Activated naive CD4-positive, alpha-beta T cell treated with Interleukin-2 at 50 U/mL for 16 hours (primary cell): ENCODE data around the gene FGF2.
A peak's percentile ranks its signal among the peaks of the same experiment; 100 is the strongest.
"Not testable (repeated sequence)": the region's sequence is repeated elsewhere in the genome, so short reads cannot be mapped to it uniquely, and the experiment has no call there.

Source experiments
- DNase-seq: peaks from one replicate; pipeline ENCODE4 v3.0.0-alpha.2; 2020

FGF2 gene

DNA sequence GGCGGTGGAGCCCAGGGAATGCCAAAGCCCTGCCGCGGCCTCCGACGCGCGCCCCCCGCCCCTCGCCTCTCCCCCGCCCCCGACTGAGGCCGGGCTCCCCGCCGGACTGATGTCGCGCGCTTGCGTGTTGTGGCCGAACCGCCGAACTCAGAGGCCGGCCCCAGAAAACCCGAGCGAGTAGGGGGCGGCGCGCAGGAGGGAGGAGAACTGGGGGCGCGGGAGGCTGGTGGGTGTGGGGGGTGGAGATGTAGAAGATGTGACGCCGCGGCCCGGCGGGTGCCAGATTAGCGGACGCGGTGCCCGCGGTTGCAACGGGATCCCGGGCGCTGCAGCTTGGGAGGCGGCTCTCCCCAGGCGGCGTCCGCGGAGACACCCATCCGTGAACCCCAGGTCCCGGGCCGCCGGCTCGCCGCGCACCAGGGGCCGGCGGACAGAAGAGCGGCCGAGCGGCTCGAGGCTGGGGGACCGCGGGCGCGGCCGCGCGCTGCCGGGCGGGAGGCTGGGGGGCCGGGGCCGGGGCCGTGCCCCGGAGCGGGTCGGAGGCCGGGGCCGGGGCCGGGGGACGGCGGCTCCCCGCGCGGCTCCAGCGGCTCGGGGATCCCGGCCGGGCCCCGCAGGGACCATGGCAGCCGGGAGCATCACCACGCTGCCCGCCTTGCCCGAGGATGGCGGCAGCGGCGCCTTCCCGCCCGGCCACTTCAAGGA lies at the start of gene FGF2:
TSS of gene FGF2 (plus strand) at position 279 of the 705 bp plus-strand sequence. CDS start at position 623, 344 bp downstream.
- DNase-seq, result peak; percentile 6

- DNase-seq, result no peak
These were observed 49.7 kb upstream of the FGF2 start for GRCh38 chr4:122776916-122777315.

- no peak for DNase-seq
These were observed 48.6 kb upstream of the FGF2 start for GRCh38 chr4:122777846-122778673.

- DNase-seq, result no peak
These were observed 45.1 kb upstream of the FGF2 start for GRCh38 chr4:122781486-122781885.

GRCh38 chr4:122783301-122784215 lies 43.1 kb upstream of the FGF2 start:
- DNase-seq, result no peak

DNA sequence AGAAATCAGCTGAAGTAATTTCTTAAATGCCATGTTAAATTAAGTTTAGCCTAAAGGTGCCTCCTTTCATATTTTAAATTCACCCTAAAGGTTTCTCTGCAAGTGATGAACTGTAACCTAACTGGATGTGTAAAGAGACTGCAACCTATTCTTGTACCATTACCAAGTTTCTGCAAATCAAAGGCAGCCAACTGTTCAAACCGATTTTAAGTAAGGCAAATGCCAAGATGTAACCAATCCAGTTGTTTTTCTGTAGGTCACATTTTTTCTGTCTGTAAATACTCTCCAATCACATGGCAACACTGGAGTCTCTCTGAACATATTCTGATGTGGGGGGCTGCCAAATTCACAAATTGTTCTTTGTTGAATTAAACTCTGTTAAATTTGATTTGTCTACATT lies 42.4 kb upstream of the FGF2 start:
- DNase-seq, result no peak

DNA sequence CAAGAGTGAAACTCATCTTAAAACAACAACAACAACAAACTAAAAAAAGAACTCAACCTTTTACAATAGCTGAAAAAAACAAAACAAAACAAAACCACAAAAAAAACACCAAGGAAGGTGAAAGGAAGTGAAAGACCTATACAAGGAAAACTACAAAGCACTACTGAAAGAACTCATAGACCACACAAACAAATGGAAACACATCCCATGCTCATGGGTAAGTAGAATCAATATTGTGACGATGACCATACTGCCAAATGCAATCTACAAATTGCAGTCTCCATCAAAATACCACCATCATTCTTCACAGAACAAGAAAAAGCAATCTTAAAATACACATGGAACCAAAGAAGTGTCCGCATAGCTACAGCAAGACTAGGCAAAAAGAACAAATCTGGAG lies 41.5 kb upstream of the FGF2 start:
- no peak for DNase-seq

- DNase-seq, result not testable (repeated sequence)
These were observed 40.3 kb upstream of the FGF2 start for GRCh38 chr4:122786296-122786695.

DNA sequence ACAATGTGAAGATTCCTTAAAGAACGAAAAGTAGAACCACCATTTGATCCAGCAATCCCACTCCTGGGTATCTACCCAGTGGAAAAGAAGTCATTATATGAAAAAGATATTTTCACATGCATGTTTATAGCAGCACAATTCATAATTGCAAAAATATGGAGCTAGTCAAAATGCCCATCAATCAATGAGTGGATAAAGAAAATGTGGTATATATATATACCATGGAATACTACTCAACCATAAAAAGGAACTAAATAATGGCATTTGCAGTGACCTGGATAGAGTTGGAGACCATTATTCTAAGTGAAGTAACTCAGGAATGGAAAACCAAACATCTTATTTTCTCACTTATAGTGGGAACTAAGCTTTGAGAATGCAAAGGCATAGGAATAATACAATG lies 39.7 kb upstream of the FGF2 start:
- DNase-seq, result not testable (repeated sequence)

GRCh38 chr4:122787940-122788339 lies 38.7 kb upstream of the FGF2 start:
- DNase-seq, result no peak

- no peak for DNase-seq
These were observed 37.7 kb upstream of the FGF2 start for GRCh38 chr4:122788935-122789334.

GRCh38 chr4:122793811-122794210 lies 32.8 kb upstream of the FGF2 start:
- DNase-seq, result no peak

DNA sequence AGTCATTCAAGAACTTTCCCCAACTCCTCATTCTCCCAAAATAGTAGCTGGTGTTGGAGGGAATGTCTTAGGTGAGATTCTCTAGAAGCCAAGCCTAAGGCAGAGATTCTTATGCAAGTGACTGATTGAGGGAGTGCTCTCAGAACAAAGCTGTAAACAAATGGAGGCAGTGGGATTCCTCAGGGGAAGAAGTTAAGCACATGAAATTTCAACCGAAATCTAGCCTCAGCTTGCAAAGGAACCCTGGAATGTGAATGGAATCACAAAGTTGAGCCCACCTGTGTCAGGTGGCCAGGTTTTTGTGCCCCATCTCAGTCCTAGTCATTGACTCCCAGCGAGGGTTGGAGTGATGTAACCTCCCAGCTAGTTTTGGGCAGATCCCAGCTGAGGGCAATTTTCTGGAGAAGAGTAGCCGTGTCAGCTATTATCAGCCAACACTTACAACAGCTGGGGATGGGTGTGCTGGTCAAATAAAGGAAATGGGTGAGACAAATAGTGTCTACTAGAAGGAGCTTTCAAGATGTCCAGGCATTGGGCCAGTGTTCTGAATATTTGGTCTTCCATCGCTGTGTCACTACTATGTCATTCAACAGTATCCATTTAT lies 29.7 kb upstream of the FGF2 start:
- no peak for DNase-seq

GRCh38 chr4:122797405-122798094 lies 29.1 kb upstream of the FGF2 start:
- no peak for DNase-seq

- DNase-seq, result no peak
These were observed 28.5 kb upstream of the FGF2 start for GRCh38 chr4:122798101-122798500.

DNA sequence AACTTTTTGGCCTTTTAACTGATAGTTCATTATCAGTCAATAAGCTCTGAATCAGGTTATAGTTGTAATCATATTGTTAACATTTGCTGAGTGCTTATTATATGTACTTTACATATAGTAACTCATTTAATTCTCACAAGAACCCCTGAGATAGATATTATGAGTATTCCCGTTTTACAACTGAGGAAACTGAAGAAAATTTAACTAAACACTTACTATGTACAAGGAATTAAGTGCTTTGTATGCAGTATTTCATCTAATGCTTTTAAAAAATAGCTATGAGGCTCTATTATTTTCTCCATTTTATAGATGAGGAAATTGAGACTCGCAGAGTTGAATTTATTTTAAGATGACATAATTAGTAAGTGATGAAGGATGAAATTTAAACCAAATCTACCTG lies 27.7 kb upstream of the FGF2 start:
- no peak for DNase-seq

- DNase-seq, result no peak
These were observed 22.8 kb upstream of the FGF2 start for GRCh38 chr4:122803788-122804208.

GRCh38 chr4:122806981-122807679 lies 19.5 kb upstream of the FGF2 start:
- no peak for DNase-seq

GRCh38 chr4:122810669-122811068 lies 16.0 kb upstream of the FGF2 start:
- DNase-seq, result no peak

DNA sequence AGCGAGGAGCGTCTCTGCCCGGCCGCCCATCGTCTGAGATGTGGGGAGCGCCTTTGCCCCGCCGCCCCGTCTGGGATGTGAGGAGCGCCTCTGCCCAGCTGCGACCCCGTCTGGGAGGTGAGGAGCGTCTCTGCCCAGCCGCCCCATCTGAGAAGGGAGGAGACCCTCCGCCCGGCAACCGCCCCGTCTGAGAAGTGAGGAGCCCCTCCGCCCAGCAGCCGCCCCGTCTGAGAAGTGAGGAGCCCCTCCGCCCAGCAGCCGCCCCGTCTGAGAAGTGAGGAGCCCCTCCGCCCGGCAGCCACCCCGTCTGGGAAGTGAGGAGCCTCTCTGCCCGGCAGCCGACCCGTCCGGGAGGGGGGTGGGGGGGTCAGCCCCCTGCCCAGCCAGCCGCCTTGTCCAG lies 14.8 kb upstream of the FGF2 start:
- DNase-seq, result not testable (repeated sequence)

- not testable (repeated sequence) for DNase-seq
These were observed 13.8 kb upstream of the FGF2 start for GRCh38 chr4:122812823-122813222.
